ENCODE results near the gene FZD1. TPM values are rescaled to one million over a fixed set of nuclear protein-coding genes. Genes with fewer than 3 reads are reported as not detected.
"Not testable (repeated sequence)": the region's sequence is repeated elsewhere in the genome, so short reads cannot be mapped to it uniquely, and the experiment has no call there.

The FZD1 gene
- total RNA-seq, 1 donor from 2014 or later = 8.4 TPM

DNA sequence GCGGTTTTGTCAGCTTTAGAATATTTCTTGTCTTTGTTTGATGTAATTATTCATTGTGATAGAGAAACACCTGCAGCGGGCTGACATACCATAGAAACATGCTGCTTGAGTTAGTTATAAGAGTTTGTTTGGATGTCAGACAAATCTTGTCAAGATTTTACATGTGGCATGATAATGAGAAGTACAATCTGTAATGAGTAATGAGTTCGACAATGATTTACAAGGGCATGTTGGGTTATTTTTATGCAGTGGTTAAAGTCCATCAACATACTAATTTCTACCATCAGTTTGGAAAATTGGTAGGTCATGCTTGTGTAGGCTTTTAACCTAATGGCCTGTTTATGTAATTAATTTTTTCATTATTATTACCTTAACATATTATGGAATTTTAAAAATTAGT, 31.3 kb downstream of the FZD1 start:
- no peak for DNase-seq (ENCODE audit: extremely low read depth, low read depth, low spot score)

DNA sequence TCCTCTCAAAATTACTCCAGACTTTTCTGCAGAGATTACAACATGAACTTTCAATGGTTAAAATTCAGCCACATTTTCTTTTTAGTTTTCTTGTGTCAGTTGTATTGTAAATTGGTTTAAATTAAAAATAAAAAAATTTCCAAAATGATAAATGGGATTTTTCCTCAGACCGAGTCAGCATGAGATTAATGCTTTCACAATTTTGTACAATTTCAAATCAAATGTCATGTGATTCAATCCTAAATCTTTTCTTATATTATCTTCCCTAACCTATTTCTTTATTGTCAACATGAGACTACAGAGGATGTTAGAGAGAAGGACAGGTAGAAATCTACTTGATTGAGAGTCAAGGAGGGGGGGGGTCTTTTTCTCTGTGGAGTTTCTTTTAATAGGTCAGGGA, 33.7 kb downstream of the FZD1 start:
- DNase-seq (ENCODE audit: extremely low read depth, low read depth, low spot score) = no peak

DNA sequence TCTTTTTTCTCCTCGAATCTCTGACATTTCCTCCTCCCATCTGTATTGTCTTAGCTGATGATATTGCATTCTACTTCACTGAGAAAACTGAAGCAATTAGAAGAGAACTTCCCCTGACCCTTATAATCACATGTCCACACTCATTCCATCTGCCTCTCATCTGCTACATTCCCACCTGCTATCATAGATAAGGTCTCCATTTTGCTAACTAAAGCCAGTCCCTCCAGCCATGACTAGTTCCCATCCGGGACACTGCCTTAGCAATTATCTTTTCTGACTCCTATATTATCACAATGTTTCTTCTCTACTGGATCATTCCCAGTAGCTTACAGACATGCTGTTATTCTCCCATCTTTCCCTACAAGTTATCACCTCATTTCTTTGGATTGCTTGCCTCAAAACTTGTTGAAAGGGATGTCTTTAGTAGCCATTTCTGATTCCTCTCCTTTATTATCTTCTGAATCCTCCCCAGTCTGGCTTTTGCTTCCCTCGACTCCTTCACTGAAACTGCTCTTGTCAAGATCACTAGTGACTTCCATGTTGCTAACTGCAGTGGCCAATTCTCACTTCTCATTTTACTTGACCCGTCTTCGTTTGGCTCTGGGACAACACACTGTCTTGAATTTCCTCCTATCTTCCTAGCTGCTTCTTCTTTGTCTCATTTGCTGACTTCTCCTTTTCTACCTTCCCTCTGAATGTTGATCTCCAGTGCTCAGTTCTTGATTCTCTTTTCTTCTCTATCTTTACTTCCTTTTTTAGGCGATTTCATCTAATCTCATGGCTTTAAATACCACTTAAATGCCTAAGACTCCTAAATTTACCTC, 35.9 kb downstream of the FZD1 start:
- DNase-seq (ENCODE audit: extremely low read depth, low read depth, low spot score) = no peak

DNA sequence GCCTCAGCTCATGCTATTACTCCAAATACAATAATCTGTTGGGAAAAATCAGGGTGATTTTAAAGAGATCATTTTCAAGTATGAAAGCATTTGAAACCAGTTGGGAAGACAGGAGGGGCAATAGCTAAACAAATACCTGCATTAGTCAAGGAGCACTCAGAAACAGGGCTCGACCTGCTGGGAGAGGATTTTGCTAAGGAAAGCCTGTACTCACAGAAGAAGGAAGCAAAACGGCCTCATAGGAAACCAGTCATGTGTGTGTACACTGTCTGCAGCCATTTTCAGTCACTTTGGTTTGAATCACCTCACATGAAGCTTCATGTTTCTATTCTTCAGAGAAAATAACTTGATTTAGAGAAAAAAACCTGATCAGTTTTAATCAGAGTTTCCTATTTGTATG, 38.6 kb downstream of the FZD1 start:
- no peak for DNase-seq (ENCODE audit: extremely low read depth, low read depth, low spot score)

DNA sequence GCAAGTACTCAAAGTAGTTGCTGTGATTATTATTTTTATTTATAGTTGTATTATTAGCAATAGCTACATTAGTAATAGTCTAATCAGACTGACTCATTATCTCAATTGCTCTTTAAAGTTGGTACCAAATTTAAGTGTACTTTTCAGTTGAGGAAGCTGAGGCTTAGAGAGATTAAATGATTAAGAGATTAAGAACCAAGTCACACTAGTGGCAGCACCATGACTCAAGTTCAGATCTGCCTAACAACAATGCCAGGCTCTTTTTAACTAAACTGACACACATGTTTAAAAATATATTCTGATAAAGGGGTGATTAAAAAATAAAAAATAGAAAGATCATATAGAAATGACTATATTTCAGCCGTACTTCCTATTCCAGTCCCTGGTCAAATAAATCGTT, 42.0 kb downstream of the FZD1 start:
- no peak for DNase-seq (ENCODE audit: extremely low read depth, low read depth, low spot score)

DNA sequence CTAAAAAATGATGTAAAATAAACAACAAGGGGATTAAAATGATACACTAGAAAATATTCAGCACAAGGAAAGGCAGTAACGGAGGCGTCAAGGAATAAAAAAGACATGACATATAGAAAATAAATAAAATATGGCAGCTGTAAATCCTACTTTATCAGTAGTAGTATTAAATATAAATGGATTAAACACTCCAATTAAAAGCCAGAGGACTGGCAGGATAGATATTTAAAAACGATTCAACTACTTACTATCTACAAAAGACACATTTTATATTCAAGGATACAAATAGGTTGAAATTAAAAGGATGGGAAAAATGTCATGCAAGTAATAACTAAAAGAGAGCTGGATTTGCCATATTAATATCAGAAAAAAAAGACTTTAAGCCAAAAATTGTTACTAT, 43.2 kb downstream of the FZD1 start:
- no peak for DNase-seq (ENCODE audit: extremely low read depth, low read depth, low spot score)

DNA sequence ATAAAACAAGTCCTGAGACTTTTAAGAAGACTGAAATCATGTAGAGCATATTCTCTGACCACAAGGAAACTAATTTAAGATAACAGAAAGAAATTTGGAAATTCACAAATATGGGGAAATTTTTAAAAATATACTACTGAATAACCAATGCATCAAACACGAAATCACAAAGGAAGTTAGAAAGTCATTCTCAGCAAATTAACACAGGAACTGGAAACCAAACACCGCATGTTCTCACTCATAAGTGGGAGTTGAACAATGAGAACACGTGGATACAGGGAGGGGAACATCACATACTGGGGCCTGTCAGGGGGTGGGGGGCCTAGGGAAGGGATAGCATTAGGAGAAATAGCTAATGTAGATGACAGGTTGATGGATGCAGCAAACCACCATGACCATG, 44.0 kb downstream of the FZD1 start:
- DNase-seq (ENCODE audit: extremely low read depth, low read depth, low spot score) = not testable (repeated sequence)

DNA sequence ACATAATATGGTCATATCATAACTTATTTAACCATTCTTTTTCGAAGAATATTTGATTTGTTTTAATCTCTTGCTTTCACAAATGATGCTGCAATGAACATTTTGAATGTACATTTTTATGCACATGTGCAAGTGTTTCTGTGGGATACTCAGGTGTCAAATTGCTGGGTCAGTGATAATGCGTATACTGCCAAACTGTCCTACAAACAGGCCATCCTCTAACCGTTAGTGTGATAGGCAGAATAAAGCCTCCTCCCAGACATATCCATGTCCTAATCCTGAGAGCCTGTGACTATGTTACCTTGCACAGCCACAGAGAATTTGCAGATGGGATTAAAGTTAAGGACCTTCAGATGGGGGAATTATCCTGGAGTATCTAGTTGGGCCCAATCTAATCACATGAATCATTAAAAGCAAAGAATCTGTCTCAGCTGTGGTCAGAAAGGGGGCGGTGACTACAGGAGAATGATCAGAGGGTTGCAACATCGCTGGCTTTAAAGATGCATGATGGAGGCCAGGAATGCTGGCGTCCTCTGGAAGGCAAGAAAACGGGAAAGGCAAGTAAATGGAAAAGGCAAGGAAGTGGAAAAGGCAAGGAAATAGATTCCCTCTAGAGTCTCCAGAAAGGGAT, 46.7 kb downstream of the FZD1 start:
- no peak for DNase-seq (ENCODE audit: extremely low read depth, low read depth, low spot score)

DNA sequence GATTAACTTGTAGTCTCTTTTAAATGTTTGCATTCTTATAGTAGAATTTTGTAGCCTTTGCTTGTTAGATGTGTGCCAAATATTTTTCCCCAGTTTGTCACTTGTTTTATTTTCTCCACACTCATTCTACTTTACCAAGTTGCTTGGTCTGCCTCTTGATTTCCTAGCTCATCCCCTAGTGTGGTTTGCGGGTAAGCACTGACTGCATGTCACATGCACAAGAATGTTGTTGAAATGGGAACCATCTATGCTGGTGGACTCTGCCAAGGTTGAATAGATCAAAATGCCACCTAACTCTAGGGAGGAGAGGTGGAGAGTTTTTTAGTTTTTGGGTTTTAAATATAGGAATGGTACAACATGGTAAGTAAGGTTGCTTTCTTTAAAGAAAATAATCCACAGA, 47.6 kb downstream of the FZD1 start:
- no peak for DNase-seq (ENCODE audit: extremely low read depth, low read depth, low spot score)

DNA sequence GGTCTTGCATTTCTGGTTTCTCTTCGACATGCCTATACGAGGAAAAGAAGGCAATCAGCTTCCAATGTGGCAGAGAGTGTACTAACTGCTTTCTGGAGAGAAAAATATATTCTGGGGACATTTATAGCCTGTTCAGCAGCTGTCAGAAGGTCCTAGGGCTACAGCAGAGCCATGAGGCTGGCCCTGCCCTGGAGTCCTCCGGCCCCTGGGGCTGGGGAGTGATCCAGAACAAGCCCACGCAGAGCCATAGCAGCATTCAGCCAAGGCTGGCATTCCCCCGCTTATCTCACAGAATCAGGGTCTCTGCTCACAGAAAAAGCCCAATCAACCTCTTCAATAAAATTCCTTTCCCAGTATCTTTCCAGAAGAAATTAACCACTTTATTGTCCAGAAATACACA, 48.9 kb downstream of the FZD1 start:
- DNase-seq (ENCODE audit: extremely low read depth, low read depth, low spot score) = no peak

DNA sequence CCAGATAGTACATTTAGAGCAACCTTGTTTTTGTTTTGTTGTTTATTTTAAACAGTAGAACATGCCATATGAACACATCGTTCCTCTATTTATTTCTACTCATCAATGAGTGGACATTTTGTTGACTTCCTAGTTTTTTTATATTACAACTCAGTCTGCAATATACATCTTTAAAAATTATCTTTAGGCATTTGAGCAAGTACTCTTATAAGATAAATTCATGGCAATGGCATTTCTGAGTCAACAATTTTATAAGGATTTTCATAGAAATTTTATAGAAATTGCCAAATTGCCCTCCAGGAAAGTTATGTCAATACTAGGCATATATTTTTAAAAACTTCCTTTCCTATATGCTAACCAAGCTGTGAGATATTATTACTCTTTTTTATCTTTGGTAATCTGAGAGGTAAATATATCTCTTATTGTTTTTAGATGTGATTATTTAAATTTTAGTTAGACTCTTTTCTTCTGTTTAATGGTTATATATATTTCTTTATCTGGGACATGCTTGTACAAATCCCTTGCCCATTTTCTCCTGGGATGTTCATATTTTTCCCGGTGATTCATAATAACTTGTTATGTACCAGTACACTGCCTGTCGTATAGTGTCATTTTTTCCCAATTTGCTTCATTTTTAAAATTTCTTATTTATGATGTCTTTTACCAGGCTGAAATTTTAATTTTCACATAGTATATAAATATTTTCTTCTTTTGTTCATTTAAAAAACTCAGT, 50.5 kb downstream of the FZD1 start:
- no peak for DNase-seq (ENCODE audit: extremely low read depth, low read depth, low spot score)

DNA sequence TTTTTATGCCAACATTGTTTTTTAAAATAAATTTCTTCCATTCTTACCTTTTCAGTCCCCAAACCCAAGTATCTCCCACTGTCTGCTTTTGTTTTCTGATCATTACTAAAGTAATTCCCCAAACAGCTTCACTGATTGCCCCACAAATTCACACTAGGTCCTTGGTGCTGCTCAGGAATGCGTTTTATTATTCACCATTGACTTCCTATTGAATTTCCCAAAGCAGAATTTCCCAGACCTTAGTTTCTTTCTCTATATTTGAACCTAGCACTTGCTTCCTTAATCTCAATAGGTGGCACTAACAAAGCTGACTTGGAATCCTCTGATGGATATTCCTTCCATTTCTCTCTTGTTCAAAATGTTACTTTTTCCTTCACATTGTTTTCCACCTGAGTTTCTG, 52.2 kb downstream of the FZD1 start:
- DNase-seq (ENCODE audit: extremely low read depth, low read depth, low spot score) = no peak

DNA sequence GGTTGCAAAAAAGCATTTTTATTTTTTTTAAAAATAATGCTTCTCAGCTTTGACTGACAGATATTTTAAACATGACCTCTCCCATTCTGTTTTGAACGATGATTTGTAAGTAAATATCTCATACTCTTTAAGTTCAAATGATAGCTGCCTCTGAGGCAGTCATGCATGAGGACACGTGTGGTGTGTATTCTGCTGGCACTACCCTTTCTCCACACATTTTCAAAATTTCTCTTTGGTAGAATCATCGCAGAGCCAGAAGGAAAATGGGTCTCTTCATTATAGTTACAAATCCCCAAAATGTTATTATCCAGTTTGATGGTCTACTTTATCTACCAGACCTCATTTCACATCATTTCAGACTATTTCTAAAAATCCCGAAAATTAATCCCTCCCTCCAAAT, 55.1 kb downstream of the FZD1 start:
- no peak for DNase-seq (ENCODE audit: extremely low read depth, low read depth, low spot score)

DNA sequence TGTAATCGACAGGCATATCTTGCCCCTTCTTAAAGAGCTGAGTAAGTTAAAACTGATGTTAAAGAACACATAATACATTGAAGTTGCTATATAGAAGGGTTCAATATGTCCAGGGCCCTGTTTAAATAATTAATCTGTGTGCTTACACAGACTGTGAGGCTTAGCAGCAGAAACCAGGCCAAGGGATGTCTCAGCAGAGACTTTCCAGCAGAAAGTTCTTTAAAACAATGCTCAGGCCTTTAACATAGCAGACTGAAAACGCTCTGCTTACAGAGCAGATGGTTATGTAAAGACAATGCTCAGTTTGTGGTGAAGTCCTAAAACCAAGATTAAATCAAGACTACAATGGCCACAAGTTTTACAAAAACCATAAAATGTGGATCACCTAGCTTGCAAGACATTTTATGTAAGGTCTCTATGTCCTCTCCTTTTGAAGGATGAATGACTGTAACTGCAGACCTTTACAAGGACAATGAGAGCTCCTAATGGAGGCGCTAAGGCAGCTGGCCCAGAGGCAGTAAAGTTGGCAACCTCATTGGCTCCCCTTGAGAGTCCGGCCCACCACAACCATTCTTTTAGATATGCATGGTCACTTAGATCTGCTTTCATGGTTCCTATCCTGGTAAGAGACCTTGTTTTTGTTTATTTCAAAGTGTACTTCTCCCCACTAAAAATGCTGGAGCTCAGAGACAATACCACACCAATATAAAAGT, 56.3 kb downstream of the FZD1 start:
- no peak for DNase-seq (ENCODE audit: extremely low read depth, low read depth, low spot score)

Data from glomerular endothelial cell (primary cell).